Measurements from ENCODE around the gene TIMM9.
A peak's percentile ranks its signal among the peaks of the same experiment; 100 is the strongest.
"Not testable (repeated sequence)": the region's sequence is repeated elsewhere in the genome, so short reads cannot be mapped to it uniquely, and the experiment has no call there.

TIMM9 gene

GRCh38 chr14:58426670-58427280, 556 bp downstream of the TIMM9 start:
- TF ChIP-seq ZNF274 (IDR thresholded peaks at IDR 0.05; ENCODE audit: low read depth, low read length) = no peak
- peak overlapping the region; percentile 94 for H3K4me3 ChIP-seq (ENCODE audit: low read length)

GRCh38 chr14:58416934-58417333, 10.4 kb downstream of the TIMM9 start:
- H3K4me3 ChIP-seq (ENCODE audit: low read length) = not testable (repeated sequence)

- no peak for TF ChIP-seq ZNF274 (IDR thresholded peaks at IDR 0.05; ENCODE audit: low read depth, low read length)
Measured at GRCh38 chr14:58415636-58416547, 11.4 kb downstream of the TIMM9 start.

GRCh38 chr14:58414845-58415244, 12.5 kb downstream of the TIMM9 start:
- no peak overlapping the region for H3K4me3 ChIP-seq (ENCODE audit: low read length)
- no peak for TF ChIP-seq ZNF274 (IDR thresholded peaks at IDR 0.05; ENCODE audit: low read depth, low read length)

More at GRCh38 chr14:58415636-58416547, 11.4 kb downstream of the TIMM9 start:
- H3K4me3 ChIP-seq (ENCODE audit: low read length) = no peak overlapping the region

GRCh38 chr14:58408681-58409215, 18.6 kb downstream of the TIMM9 start:
- H3K4me3 ChIP-seq (ENCODE audit: low read length) = no peak overlapping the region

GRCh38 chr14:58401587-58401986, 25.7 kb downstream of the TIMM9 start:
- TF ChIP-seq ZNF274 (IDR thresholded peaks at IDR 0.05; ENCODE audit: low read depth, low read length) = no peak
- H3K4me3 ChIP-seq (ENCODE audit: low read length) = no peak overlapping the region

More at GRCh38 chr14:58408681-58409215, 18.6 kb downstream of the TIMM9 start:
- TF ChIP-seq ZNF274 (IDR thresholded peaks at IDR 0.05; ENCODE audit: low read depth, low read length) = no peak

GRCh38 chr14:58398895-58399294, 28.4 kb downstream of the TIMM9 start:
- TF ChIP-seq ZNF274 (IDR thresholded peaks at IDR 0.05; ENCODE audit: low read depth, low read length) = no peak
- H3K4me3 ChIP-seq (ENCODE audit: low read length) = no peak overlapping the region

- no peak for TF ChIP-seq ZNF274 (IDR thresholded peaks at IDR 0.05; ENCODE audit: low read depth, low read length)
Measured at GRCh38 chr14:58398495-58398894, 28.8 kb downstream of the TIMM9 start.

GRCh38 chr14:58397156-58397555, 30.2 kb downstream of the TIMM9 start:
- TF ChIP-seq ZNF274 (IDR thresholded peaks at IDR 0.05; ENCODE audit: low read depth, low read length) = no peak
- H3K4me3 ChIP-seq (ENCODE audit: low read length) = no peak overlapping the region

More at GRCh38 chr14:58398495-58398894, 28.8 kb downstream of the TIMM9 start:
- H3K4me3 ChIP-seq (ENCODE audit: low read length) = no peak overlapping the region

- H3K4me3 ChIP-seq (ENCODE audit: low read length) = peak within 1 kb of the TSS; percentile 60; the same call in 1 of the 2 replicates
- TF ChIP-seq ZNF274 (IDR thresholded peaks at IDR 0.05; ENCODE audit: low read depth, low read length) = no peak
Measured at GRCh38 chr14:58395812-58396788, 31.2 kb downstream of the TIMM9 start, which contains the start of gene TOMM20L. TOMM20L (plus strand) TSS chr14:58395930; CDS start chr14:58395958, 28 bp downstream.

- peak overlapping the region; percentile 27; the same call in 1 of the 2 replicates for H3K4me3 ChIP-seq (ENCODE audit: low read length)
- no peak for TF ChIP-seq ZNF274 (IDR thresholded peaks at IDR 0.05; ENCODE audit: low read depth, low read length)
Measured at GRCh38 chr14:58395562-58395811, 31.8 kb downstream of the TIMM9 start.

- TF ChIP-seq ZNF274 (IDR thresholded peaks at IDR 0.05; ENCODE audit: low read depth, low read length) = no peak
Measured at GRCh38 chr14:58390830-58391229, 36.5 kb downstream of the TIMM9 start.

GRCh38 chr14:58376791-58377190, 50.5 kb downstream of the TIMM9 start:
- TF ChIP-seq ZNF274 (IDR thresholded peaks at IDR 0.05; ENCODE audit: low read depth, low read length) = no peak
- H3K4me3 ChIP-seq (ENCODE audit: low read length) = no peak overlapping the region

More at GRCh38 chr14:58390830-58391229, 36.5 kb downstream of the TIMM9 start:
- H3K4me3 ChIP-seq (ENCODE audit: low read length) = no peak overlapping the region

- no peak overlapping the region for H3K4me3 ChIP-seq (ENCODE audit: low read length)
- no peak for TF ChIP-seq ZNF274 (IDR thresholded peaks at IDR 0.05; ENCODE audit: low read depth, low read length)
Measured at GRCh38 chr14:58368956-58369355, 58.4 kb downstream of the TIMM9 start.

Data from GM08714 (cell line).